Endothelial cell of umbilical vein (primary cell): ENCODE measurements around the gene CCNH.

Experiments
- CTCF ChIP-seq, 2 donors: IDR thresholded peaks; 1 replicate in 1 of 2; 2 replicates in 1 of 2; pipeline ENCODE4 v1.5.1; 2011; ENCODE audit warnings: low read length in 2 of 2, mild to moderate bottlenecking in 2 of 2, moderate library complexity in 2 of 2, control low read depth in 1 of 2, inconsistent platforms in 1 of 2, low read depth in 1 of 2; ENCODE audit not compliant: insufficient read depth in 1 of 2; ENCODE audit errors: extremely low read depth in 1 of 2
- FOS ChIP-seq: IDR thresholded peaks from 2 replicates; pipeline ENCODE4 v1.6.1; 2011; ENCODE audit warnings: mild to moderate bottlenecking, low read length, moderate library complexity, borderline replicate concordance; ENCODE audit not compliant: insufficient read depth
- MYC ChIP-seq: IDR thresholded peaks from one replicate; pipeline ENCODE4 v1.6.1; 2011; ENCODE audit warnings: mild to moderate bottlenecking, low read depth, low read length
- POLR2A ChIP-seq: IDR thresholded peaks from 2 replicates; pipeline ENCODE4 v1.6.1; 2012; ENCODE audit warnings: low read depth, mild to moderate bottlenecking, control low read depth, low read length
- POLR2AphosphoS5 ChIP-seq: IDR thresholded peaks from 2 replicates; pipeline ENCODE4 v1.6.1; 2012; ENCODE audit warnings: low read depth, mild to moderate bottlenecking, control low read depth, low read length, moderate library complexity; ENCODE audit not compliant: insufficient read depth

GRCh38 chr5:87361536-87362213 is 51.1 kb downstream of the CCNH start:
- TF ChIP-seq POLR2AphosphoS5 (no peak), CTCF (IDR thresholded peaks at IDR 0.05; ENCODE audit: extremely low read depth in 1 of 2, insufficient read depth in 1 of 2, low read depth in 1 of 2, low read length in 2 of 2) (no peak), FOS (no peak), POLR2A (no peak), MYC (no peak)
